GM12878 (cell line): ENCODE results near the gene OR2AT4. TPM values are rescaled to one million over a fixed set of nuclear protein-coding genes. Genes with fewer than 3 reads are reported as not detected.

Experiments used
- ATAC-seq: fragments of 200-7000 bp; cut with Tn5 transposase; 3 replicates; pipeline ENCODE4 v1.9.1; 2020; ENCODE audit warnings: mild to moderate bottlenecking, moderate library complexity
- BruUV-seq: library from RNA; stranded (reverse); fragments of 400-500 nt; replicated peaks from 2 replicates; lab custom pipeline; 2021; lab: Mats Ljungman, UMichigan
- CTCF ChIA-PET: fragments of 300-600 bp; sonication (Branson Sonifier 250); formaldehyde crosslinking; extraction: SDS; loops from one replicate; lab custom pipeline; 2021; ENCODE audit warnings: inconsistent platforms; lab: Yijun Ruan, JAX
- POLR2A ChIA-PET: fragments of 350-600 bp; formaldehyde crosslinking; extraction: SDS; loops from one replicate; lab custom pipeline; 2021; ENCODE audit warnings: inconsistent platforms; lab: Charles Lee
- RAD21 ChIA-PET: fragments of 300-600 bp; sonication (Branson Sonifier 250); formaldehyde crosslinking; loops from one replicate; lab custom pipeline; 2023; ENCODE audit warnings: antibody characterized with exemption; ENCODE audit not compliant: unreplicated experiment; lab: Charles Lee
- SMC1A ChIA-PET: fragments of 300-600 bp; sonication (Branson Sonifier 250); formaldehyde crosslinking; loops from one replicate; lab custom pipeline; 2023; ENCODE audit not compliant: unreplicated experiment, uncharacterized antibody; lab: Charles Lee
- DNase-seq: peaks from one replicate; pipeline ENCODE4 v3.0.0-alpha.2; 2011; ENCODE audit warnings: low read depth, low spot score
- FAIRE-seq: peaks from 3 replicates; lab custom pipeline; 2011; peaks lifted over from hg19 to GRCh38; lab: Jason Lieb, UNC
- H2AFZ ChIP-seq: 2 replicates; pipeline ENCODE4 v1.6.0; 2011; ENCODE audit warnings: low read depth, low read length, control low read depth; ENCODE audit not compliant: control insufficient read depth
- H3K27ac ChIP-seq: 2 replicates; pipeline ENCODE4 v1.5.1; 2011; ENCODE audit warnings: control low read depth; ENCODE audit not compliant: control insufficient read depth, insufficient read depth
- H3K27me3 ChIP-seq, 2 experiments: replicated peaks in 1 of 2; 2 replicates each; pipeline versions ENCODE4 v1.6.0 to v1.6.1; 2011; ENCODE audit warnings: low read length in 1 of 2; ENCODE audit not compliant: control insufficient read depth in 2 of 2, insufficient read depth in 2 of 2
- H3K36me3 ChIP-seq, 2 experiments: 2 replicates each; pipeline ENCODE4 v1.5.1; 2011; ENCODE audit warnings: low read length in 1 of 2; ENCODE audit not compliant: control insufficient read depth in 2 of 2, insufficient read depth in 2 of 2
- H3K4me1 ChIP-seq: 2 replicates; pipeline ENCODE4 v1.6.1; 2011; ENCODE audit warnings: mild to moderate bottlenecking, low read length, moderate library complexity, mixed read lengths; ENCODE audit not compliant: control insufficient read depth, insufficient read depth
- H3K4me2 ChIP-seq: 2 replicates; pipeline ENCODE4 v1.6.0; 2011; ENCODE audit warnings: control low read depth; ENCODE audit not compliant: control insufficient read depth, insufficient read depth
- H3K4me3 ChIP-seq: fragments of 200-600 bp; sonication (generic); 2 replicates; pipeline ENCODE4 v1.5.1; 2016
- H3K79me2 ChIP-seq: 2 replicates; pipeline ENCODE4 v1.6.0; 2011; ENCODE audit warnings: low read length; ENCODE audit not compliant: control insufficient read depth, insufficient read depth
- H3K9ac ChIP-seq: 2 replicates; pipeline ENCODE4 v1.8.0; 2011; ENCODE audit warnings: low read length, control low read depth, mixed read lengths; ENCODE audit not compliant: control insufficient read depth, insufficient read depth
- H3K9me3 ChIP-seq: replicated peaks from 3 replicates; pipeline ENCODE4 v1.5.1; 2011; ENCODE audit warnings: mild to moderate bottlenecking, low read length; ENCODE audit not compliant: control insufficient read depth, insufficient read depth
- H4K20me1 ChIP-seq: 2 replicates; pipeline ENCODE4 v1.6.0; 2011; ENCODE audit not compliant: control insufficient read depth, insufficient read depth
- ATF7 ChIP-seq: fragments of 450-650 bp; IDR thresholded peaks from 2 replicates; pipeline ENCODE4 v1.6.1; 2016; ENCODE audit warnings: low read depth, mild to moderate bottlenecking
- MLLT1 ChIP-seq: fragments of 450-650 bp; IDR thresholded peaks from 2 replicates; pipeline ENCODE4 v1.6.1; 2016; ENCODE audit warnings: mild to moderate bottlenecking
- WGBS: methylation state at CpG from one replicate; pipeline ENCODE4 v1.1.6; 2016; ENCODE audit warnings: low lambda C conversion rate; ENCODE audit not compliant: insufficient replicate concordance, insufficient coverage; ENCODE audit errors: missing lambda C conversion rate; 5-methylcytosine and 5-hydroxymethylcytosine counted together
- in situ Hi-C: fragments of 300-500 bp; cut with MboI; formaldehyde crosslinking; loops from 9 replicates; pipeline ENCODE4 v1.14.3; 2018; ENCODE audit warnings: mixed read lengths
- intact Hi-C: fragments of 100-400 bp; cut with micrococcal nuclease; formaldehyde crosslinking; loops from one replicate; pipeline ENCODE4 v1.14.2; 2022; ENCODE audit not compliant: unreplicated experiment
- polyA plus RNA-seq, 11 experiments: library from polyadenylated mRNA; depleted of rRNA in 4 of 11; unstranded in 6 of 11; stranded (reverse) in 5 of 11; fragments of >200 nt; fragmentation: Nextera tagmentation in 4 of 11; fragmentation: Illumina TruSeq in 1 of 11; extraction: Ambion mirVana in 4 of 11; extraction: Trizol in 1 of 11; gene quantifications; 1 replicate in 1 of 11; 2 replicates in 10 of 11; pipeline versions ENCODE4 v1.2.1 to v1.2.3, GENCODE V29; 2011 to 2016; ENCODE audit warnings: inconsistent platforms in 2 of 11, missing spikeins in 2 of 11, low read depth in 1 of 11
- total RNA-seq, 4 experiments: library from RNA; depleted of rRNA in 3 of 4; stranded (reverse); fragments of >200 nt in 3 of 4; fragmentation: Illumina TruSeq in 1 of 4; extraction: Trizol in 1 of 4; gene quantifications; 2 replicates each; pipeline versions ENCODE4 v1.2.1 to v1.2.3, GENCODE V29; 2013 to 2021

OR2AT4 gene
- total and polyA plus RNA-seq, 10 of the 15 experiments (the other 5 are each of a cell fraction or from before 2014, with no cell fraction given): 0.01 TPM; not detected in 9

- H3K27ac ChIP-seq: no peak overlapping the region
- H3K4me1 ChIP-seq: peaks cover 8% of the 10 kb centered on the region; the same call in 1 of the 2 replicates
- no TSS peak for BruUV-seq
- H3K36me3 ChIP-seq: no peaks in the 10 kb centered on the region
- H3K79me2 ChIP-seq: no peaks in the 10 kb centered on the region
- no peaks in the 10 kb centered on the region for H4K20me1 ChIP-seq
- 72% methylated on average over 8 of the region's 8 CpGs for WGBS
- ATAC-seq (peak; percentile 10; the same call in 2 of the 3 replicates), DNase-seq (no peak), FAIRE-seq (no peak)
- CTCF ChIA-PET: interaction anchor here (0.6 to 2.0 kb wide), 6 partner anchors 36 to 104 kb away, joined by 3 to 10 read pairs (median 4); no protein-coding TSS in a partner anchor
- POLR2A ChIA-PET: interaction anchor here (0.6 to 1.9 kb wide), 3 partner anchors 31 to 114 kb away, joined by 3 to 5 read pairs (median 4); no protein-coding TSS in a partner anchor
- no peaks in the 10 kb centered on the region for H3K9me3 ChIP-seq
- H2AFZ ChIP-seq: no peak overlapping the region
- H3K27me3 ChIP-seq: no peaks in the 10 kb centered on the region
- H3K4me3 ChIP-seq: no peak overlapping the region
- in situ Hi-C loops: no loop called here
- intact Hi-C loops: loop anchor here (5.0 kb wide), 1 partner anchor 49 kb away; no protein-coding TSS in a partner anchor
- RAD21 ChIA-PET: interaction anchor here (1.2 kb wide), 1 partner anchor 33 kb away, joined by 3 read pairs; no protein-coding TSS in a partner anchor
- no peak for TF ChIP-seq ATF7
- peak; percentile 83 for TF ChIP-seq MLLT1
- SMC1A ChIA-PET: interaction anchor here (0.8 to 3.8 kb wide), 6 partner anchors 9 to 151 kb away, joined by 3 to 20 read pairs (median 4); no protein-coding TSS in a partner anchor
- no peak overlapping the region for H3K9ac ChIP-seq
- no peak overlapping the region for H3K4me2 ChIP-seq
These were observed 4.9 kb upstream of the OR2AT4 start for GRCh38 chr11:75101424-75102128.
